HG03135 (cell line): Measurements from ENCODE around the gene SATB1.
"Not testable (repeated sequence)": the region's sequence is repeated elsewhere in the genome, so short reads cannot be mapped to it uniquely, and the experiment has no call there.

ENCODE experiments used
- ATAC-seq: cut with Tn5 transposase; IDR thresholded peaks from one replicate; pipeline ENCODE4 v1.9.1; 2021; ENCODE audit warnings: mild to moderate bottlenecking, moderate library complexity; ENCODE audit not compliant: unreplicated experiment

Gene SATB1

DNA sequence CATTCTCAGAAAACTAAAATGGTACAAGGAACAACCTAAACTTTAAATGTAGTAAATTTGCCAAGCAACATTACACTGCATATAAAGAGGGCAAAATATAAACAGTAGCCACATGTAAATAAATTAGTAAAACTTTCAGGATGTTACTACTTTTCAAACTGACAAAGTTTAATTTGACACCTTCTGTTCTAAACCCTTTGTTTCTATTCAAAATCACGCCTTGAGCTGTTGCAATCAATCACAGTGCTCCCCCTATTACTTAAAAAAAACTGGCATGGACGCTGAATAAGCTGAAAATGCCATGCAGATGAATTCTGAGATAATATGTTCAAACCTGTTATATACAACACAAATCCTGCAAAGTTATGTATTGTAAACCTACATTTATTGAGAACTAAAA, 69.3 kb downstream of the SATB1 start:
- no peak for ATAC-seq

GRCh38 chr3:18354701-18355100, 70.4 kb downstream of the SATB1 start:
- ATAC-seq: no peak

DNA sequence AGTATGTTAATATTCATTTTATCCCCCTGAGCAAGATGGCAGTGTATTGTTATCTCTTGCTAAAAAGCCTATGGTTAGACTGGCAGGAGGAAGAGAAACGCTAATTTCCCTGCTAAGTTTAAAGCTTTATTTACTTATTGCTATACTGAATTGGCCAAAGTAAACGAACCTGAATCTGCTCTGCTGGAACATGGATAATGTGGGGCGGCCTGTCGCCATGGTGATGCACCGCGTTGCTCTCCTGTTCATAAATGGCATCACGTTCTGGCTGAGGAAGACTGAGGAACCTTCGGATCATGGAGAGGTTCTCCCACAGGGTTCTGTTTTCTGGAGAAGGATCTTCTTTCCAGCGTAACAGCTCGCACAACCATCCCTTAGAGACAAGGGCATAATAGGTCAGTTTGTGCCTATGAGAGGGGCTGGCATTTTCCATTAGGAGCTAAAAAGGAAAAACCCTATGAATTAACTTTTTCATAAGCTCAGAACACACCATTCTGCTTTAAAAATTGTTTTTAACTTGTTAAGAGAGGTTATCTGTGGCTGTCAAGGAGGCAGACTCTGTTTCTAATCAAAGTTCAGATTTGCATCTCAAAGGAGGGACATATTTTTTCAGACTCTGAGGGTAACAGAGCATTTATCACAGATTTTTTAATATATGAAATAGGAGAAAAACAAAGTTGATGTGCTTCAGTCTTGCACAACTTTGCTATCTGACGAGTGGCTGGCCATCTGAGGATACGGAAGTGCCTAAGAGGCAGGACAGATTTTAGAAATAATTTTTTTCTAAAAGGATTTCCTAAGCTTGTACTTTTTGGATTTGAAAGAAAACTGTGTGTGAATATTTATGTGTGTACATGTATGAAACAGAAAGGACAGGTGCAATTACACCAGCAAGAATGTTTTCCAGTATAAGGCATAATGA, 73.1 kb downstream of the SATB1 start:
- no peak for ATAC-seq

- ATAC-seq: no peak
Observed at GRCh38 chr3:18351069-18351628, 74.0 kb downstream of the SATB1 start.

- ATAC-seq: no peak
Observed at GRCh38 chr3:18349197-18349798, 75.8 kb downstream of the SATB1 start.

- ATAC-seq: no peak
Observed at GRCh38 chr3:18346097-18346496, 79.0 kb downstream of the SATB1 start.

- ATAC-seq: no peak
Observed at GRCh38 chr3:18345015-18345367, 80.1 kb downstream of the SATB1 start.

GRCh38 chr3:18344306-18345014, 80.7 kb downstream of the SATB1 start:
- ATAC-seq: no peak

DNA sequence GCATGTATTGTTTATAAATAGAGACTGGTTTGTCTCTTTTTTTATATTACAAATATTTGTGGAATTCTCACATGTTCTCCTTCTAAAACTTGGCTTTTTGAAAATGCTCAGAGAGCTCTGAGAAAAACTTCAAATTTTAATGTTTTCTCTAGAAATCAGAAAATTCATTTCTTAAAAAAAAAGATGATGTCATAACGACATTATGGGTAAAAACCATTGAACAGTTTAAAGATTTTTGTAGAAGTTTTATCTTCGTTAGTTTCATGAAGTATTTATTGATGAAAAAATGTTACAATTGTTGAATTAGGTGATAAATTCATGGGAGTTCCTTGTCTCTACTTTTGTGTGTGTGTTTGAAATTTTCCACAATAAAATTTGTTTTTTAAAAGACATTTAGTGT, 81.3 kb downstream of the SATB1 start:
- no peak for ATAC-seq

DNA sequence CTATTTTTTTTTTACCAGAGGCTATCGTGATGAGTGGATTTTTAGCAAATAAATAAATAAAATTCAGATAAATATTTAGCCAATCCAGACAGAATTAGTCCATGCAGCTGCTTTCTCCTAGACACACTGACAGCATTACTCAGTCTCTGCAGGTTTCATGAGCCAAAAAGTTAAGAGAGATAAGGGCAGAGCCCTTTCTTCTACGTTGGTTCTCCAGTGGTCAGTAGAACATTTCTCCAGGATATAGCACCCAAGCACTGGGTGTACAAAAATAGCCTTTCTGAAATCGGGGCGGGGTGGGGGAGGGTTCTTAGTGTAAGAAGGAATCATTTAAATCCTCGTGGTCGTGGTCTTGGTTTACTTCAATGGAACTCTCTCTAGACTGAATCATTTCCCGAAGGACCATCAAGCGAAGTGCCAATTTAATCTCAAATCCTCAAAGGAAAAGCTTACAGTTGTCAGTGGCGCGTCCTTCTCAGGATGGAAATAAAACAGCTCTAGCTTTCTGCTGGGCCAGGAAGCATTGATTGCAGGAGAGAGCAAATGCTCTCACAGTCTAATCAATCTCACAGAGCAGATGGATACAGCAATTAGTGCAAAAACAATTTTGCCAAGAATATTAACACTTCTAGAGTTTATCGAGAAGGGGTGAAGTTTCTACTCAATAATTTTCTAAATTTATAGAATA, 86.2 kb downstream of the SATB1 start:
- ATAC-seq: no peak

GRCh38 chr3:18337231-18337630, 87.9 kb downstream of the SATB1 start:
- no peak for ATAC-seq

GRCh38 chr3:18334837-18335601, 90.1 kb downstream of the SATB1 start:
- no peak for ATAC-seq

DNA sequence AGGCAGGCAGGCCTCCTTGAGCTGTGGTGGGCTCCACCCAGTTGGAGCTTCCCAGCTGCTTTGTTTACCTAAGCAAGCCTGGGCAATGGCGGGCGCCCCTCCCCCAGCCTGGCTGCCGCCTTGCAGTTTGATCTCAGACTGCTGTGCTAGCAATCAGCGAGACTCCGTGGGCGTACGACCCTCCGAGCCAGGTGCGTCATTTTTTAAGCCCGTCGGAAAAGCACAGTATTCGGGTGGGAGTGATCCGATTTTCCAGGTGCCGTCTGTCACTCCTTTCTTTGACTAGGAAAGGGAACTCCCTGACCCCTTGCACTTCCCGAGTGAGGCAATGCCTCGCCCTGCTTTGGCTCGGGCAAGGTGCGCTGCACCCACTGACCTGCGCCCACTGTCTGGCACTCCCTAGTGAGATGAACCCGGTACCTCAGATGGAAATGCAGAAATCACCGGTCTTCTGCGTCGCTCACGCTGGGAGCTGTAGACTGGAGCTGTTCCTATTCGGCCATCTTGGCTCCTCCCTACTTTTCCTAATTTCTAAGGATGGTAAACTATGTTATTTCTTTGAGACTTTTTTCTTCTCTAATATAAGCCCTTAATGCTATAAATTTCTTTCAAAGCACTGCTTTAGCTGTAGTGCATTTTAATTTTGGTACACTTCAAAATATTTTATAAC, 94.2 kb downstream of the SATB1 start:
- ATAC-seq: not testable (repeated sequence)

DNA sequence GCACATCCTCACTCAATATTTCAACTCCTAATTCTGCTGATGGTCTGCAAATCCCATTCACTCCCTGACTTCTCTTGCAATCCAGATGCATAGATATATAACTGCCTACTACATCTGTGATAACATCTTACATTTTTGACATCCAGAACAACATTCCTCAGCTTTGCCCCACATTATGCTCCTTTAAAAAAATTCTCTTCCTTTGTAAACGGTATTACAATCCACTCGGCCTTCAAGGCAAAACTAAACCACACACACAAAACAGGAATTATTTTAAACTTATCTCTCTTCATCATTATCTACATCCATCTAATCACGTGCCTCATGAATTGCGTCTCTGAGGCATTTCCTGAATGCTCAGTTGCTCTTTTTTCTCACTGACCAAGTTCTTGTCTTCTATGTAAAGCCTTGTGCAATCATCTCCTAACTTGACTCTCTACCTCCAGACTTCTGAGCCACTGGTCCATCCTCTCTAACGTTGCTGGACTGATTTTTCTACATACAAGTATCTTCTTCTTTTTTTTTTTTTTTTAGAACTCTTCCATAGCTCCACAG, 117.0 kb downstream of the SATB1 start:
- no peak for ATAC-seq

DNA sequence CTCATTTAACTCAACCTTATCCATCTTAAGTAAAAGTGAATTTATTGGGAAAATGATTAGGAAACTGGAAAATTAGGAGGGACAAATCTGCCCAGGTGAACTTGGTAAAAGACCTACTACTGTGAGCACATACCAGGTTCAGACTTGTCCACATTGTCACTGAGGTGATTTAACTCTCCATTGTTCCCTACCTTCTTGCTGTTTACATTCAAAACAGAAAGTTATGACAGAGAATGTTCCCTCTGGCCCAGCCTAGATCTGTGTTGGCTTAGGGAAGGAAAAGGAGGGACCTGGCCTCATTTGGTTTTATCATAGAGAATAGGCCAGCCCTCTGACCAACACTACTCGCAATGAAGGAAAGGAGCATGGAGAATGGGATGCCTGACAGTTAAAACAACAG, 117.6 kb downstream of the SATB1 start:
- ATAC-seq: no peak

DNA sequence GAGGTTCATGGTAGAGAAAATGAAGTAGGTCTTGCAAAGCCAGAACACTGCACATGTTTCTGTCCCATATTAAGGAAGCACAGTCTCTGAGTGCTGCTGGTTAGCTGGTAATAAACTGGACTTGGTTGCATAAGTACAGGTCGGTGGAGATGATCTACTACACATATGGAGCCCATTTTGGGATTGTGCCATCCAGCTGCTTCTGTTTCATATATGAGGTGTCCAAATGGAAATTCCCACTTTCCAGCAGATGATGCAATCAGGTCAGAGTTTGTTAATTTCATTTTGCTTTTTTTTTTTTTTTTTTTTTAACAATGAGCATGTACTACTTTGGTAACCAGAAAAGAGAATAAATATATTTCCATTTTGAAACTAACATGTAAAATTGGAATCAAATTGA, 122.6 kb downstream of the SATB1 start:
- no peak for ATAC-seq

GRCh38 chr3:18301781-18302180, 123.4 kb downstream of the SATB1 start:
- ATAC-seq: no peak

DNA sequence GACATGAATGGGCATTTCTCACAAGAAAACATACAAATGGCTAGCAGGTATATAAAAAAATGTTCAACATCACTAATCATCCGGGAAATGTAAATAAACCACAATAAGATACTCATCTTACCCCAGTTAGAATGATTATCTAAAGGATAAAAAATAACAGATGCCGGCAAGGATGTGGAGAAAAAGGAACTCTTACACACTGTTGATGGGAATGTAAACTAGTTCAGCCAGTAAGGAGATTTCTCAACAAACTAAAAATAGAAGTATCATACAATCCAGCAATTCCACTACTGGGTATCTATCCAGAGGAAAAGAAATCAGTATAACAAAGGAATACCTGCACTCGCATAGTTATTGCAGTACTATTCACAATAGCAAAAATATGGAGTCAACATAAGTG, 124.2 kb downstream of the SATB1 start:
- ATAC-seq: no peak

DNA sequence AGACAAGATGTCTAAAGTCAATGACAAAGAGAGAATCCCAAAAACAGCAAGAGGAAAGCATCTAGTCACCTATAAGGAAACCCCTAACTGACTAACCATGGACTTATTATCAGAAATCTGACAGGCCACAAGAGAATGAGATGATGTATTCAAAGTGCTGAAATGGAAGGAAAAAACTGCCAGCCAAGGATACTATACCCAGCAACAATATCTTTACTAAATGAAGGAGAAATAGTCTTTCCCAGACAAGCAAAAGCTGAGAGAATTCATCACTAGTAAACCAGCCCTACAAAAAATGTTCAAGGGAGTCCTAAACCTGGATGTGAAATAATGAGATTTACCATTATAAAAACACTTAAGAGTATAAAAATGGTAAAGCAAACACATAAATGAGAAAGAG, 128.0 kb downstream of the SATB1 start:
- ATAC-seq: no peak
